ENCODE data around the gene MEIS2. TPM values are rescaled to one million over a fixed set of nuclear protein-coding genes. Genes with fewer than 3 reads are reported as not detected.
A peak's percentile ranks its signal among the peaks of the same experiment; 100 is the strongest.

MEIS2 gene
- total and polyA plus RNA-seq, 2 of the 13 experiments (the other 11 are each of a cell fraction or from before 2014, with no cell fraction given), result 10.7 to 12.4 TPM

- TF ChIP-seq ATF2 (CRISPR knock-in tag; IDR thresholded peaks at IDR 0.05), result no peak
- 0 out of 2 replicates have a peak, but pooled peaks have one; percentile 45 for TF ChIP-seq MTERF4 (CRISPR knock-in tag; IDR thresholded peaks at IDR 0.05)
- TF ChIP-seq ZNF7 (CRISPR knock-in tag; IDR thresholded peaks at IDR 0.05), result no peak
- TF ChIP-seq PATZ1 (CRISPR knock-in tag; IDR thresholded peaks at IDR 0.05), result peak; percentile 87; the same call in 1 of the 2 replicates
- no peak; the same call in 1 of the 2 replicates for TF ChIP-seq HBP1 (CRISPR knock-in tag; IDR thresholded peaks at IDR 0.05; ENCODE audit: low read depth)
- TF ChIP-seq RNF2 (conservative IDR thresholded peaks at IDR 0.05; ENCODE audit: low read depth), result no peak
- TF ChIP-seq HNRNPH1 (optimal IDR thresholded peaks at IDR 0.05; ENCODE audit: low read depth, low read length), result no peak
- no peak; the same call in 1 of the 2 replicates for TF ChIP-seq CEBPG (CRISPR knock-in tag; IDR thresholded peaks at IDR 0.05)
- no peak for TF ChIP-seq TEF (CRISPR knock-in tag; IDR thresholded peaks at IDR 0.05)
- no peak for TF ChIP-seq ZNF883 (CRISPR knock-in tag; IDR thresholded peaks at IDR 0.05; ENCODE audit: not compliant biosample characterization)
- TF ChIP-seq ZNF225 (CRISPR knock-in tag; IDR thresholded peaks at IDR 0.05), result no peak
- no peak for TF ChIP-seq AFF4 (CRISPR knock-in tag; IDR thresholded peaks at IDR 0.05)
- peak; percentile 60; the same call in 1 of the 2 replicates for TF ChIP-seq KAT7 (CRISPR knock-in tag; IDR thresholded peaks at IDR 0.05; ENCODE audit: borderline replicate concordance)
- TF ChIP-seq ZNF749 (CRISPR knock-in tag; IDR thresholded peaks at IDR 0.05; ENCODE audit: borderline replicate concordance), result no peak
- TF ChIP-seq NFIB (CRISPR knock-in tag; IDR thresholded peaks at IDR 0.05; ENCODE audit: borderline replicate concordance), result no peak
These were observed at the start of gene MEIS2 (continued) for GRCh38 chr15:37100109-37100965.

All from HepG2 (cell line).